GM18951 (cell line): ENCODE results near the gene FMNL1.
A peak's percentile ranks its signal among the peaks of the same experiment; 100 is the strongest.
"Not testable (repeated sequence)": the region's sequence is repeated elsewhere in the genome, so short reads cannot be mapped to it uniquely, and the experiment has no call there.

Experiments
- POLR2A ChIP-seq: IDR thresholded peaks from 4 replicates; pipeline ENCODE4 v1.6.1; 2011; ENCODE audit warnings: mild to moderate bottlenecking; ENCODE audit not compliant: insufficient read length, insufficient read depth; ENCODE audit errors: extremely low read depth
- in situ Hi-C: fragments of 300-500 bp; cut with MboI; formaldehyde crosslinking; loops from one replicate; pipeline ENCODE4 v1.12.0; 2022; ENCODE audit warnings: low sequenced_read_pairs, mixed read lengths, inconsistent platforms; ENCODE audit not compliant: unreplicated experiment

The FMNL1 gene

GRCh38 chr17:45248132-45248957 lies 26.7 kb downstream of the FMNL1 start:
- TF ChIP-seq POLR2A: peak; percentile 56
- in situ Hi-C loops: no loop called here

DNA sequence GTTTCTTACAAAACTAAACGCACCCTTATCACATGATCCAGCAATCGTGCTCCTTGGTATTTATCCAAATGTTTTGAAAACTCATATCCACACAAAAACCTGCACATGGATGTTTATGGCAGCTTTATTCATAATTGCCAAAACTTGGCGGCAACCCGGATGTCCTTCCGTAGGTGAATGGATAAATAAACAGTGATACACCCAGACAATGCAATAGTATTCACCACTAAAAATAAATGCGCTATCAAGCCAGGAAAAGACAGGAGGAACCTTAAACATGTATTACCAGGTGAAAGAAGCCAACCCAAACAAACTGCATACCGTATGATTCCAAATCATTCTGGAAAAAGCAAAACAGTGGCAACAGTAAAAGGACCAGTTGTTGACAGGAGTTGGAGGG lies 30.2 kb downstream of the FMNL1 start:
- in situ Hi-C loops: no loop called here
- no peak for TF ChIP-seq POLR2A

DNA sequence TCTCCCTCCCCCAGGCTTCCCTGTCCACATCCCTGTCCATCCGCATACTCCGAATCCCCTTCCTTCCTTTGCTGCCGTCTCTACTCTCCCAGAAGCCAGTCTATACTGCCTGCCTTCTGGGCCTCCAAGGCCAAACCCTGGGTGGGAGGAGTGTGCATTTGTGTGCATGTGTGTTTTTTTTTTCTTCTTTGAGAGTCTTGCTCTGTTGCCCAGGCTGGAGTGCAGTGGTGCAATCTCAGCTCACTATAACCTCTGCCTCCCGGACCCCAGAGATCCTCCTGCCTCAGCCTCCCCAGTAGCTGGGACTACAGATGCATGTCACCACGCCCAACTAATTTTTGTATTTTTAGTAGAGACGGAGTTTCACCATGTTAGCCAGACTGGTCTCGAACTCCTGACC lies 31.6 kb downstream of the FMNL1 start:
- in situ Hi-C loops: not testable (repeated sequence)

- in situ Hi-C loops: no loop called here
- TF ChIP-seq POLR2A: no peak
Measured at GRCh38 chr17:45253879-45254278, 32.2 kb downstream of the FMNL1 start.

DNA sequence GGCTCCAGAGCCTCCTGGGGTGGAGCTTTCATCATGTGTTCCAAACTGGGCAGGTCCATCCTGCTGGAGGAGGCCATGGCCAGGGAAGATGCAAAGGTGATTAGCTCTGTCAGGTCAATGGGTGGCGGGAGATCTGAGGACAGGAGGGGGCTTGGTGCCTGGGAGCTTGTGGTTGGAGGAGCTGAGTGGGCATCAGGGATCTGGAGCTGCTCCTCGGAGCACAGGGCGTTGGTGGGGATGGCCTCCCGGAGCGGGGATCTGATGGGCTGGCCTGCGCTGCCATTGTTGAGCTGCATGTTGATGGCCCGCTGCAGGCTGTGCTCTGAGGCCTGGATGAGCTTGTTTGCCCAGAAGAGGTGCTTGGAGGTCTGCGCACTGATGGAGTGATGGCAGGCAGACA lies 33.7 kb downstream of the FMNL1 start:
- in situ Hi-C loops: no loop called here

DNA sequence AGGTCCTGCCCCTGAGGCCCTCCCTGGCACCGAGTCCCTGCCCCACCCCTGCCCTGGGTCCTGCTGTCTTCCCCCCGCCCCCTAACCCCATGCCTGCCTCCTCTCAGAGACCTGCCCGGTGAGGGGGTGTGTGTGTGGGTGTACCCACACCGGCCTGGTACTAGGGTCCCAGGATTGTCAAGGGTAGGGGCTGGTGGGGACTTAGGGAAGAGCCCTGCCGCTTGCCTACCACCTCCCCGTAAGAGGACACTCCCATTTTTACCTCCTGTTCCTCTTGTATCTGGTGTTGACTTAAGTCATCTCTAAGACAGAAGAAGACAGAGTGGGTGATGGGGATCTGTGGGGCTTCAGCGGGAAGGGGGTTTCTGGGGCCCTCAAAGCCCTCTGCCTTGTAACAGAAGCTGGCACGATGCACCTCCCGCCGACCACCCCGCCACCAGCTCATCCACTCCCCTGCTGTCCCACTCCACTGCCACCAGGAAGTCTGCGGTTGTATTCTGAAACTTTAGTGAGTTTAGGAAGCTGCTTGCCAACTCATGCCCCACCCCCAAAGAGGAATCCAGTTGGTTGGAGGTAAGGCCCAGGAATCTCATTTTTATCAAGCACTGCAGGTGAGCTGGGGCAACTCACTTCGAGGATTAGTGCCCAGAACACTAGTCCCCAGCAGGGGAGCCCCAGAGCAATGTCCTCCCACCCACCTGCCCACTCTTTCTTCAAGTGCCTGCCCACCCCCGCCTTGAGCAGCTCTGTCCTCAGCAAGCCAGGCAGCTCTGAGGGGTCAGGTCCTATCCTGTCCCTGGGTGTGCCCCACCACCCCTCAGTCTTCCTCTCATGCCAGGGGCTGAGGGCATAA lies 34.7 kb downstream of the FMNL1 start:
- TF ChIP-seq POLR2A: no peak
- in situ Hi-C loops: no loop called here

More for the DNA sequence above, 33.7 kb downstream of the FMNL1 start:
- no peak for TF ChIP-seq POLR2A

- no peak for TF ChIP-seq POLR2A
- in situ Hi-C loops: no loop called here
Measured at GRCh38 chr17:45257115-45257514, 35.4 kb downstream of the FMNL1 start.

DNA sequence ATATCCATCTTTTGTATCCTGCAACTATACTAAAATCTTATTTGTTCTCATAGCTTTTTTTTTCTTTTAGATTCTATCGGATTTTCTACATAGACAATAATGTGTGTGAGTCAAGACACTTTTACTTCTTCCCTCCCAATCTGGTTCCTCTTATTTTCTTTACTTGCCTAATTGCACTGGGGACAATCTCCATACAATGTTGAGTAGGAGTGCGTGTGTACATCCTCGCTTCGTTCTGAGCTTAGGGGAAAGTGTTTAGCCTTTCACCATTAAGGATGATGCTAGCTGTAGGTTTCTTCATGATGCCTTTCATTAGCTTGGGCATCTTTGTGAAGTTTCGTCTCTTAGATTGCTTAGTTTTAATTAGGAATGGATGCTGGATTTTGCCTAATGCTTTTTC lies 37.3 kb downstream of the FMNL1 start:
- TF ChIP-seq POLR2A: no peak
- in situ Hi-C loops: no loop called here

DNA sequence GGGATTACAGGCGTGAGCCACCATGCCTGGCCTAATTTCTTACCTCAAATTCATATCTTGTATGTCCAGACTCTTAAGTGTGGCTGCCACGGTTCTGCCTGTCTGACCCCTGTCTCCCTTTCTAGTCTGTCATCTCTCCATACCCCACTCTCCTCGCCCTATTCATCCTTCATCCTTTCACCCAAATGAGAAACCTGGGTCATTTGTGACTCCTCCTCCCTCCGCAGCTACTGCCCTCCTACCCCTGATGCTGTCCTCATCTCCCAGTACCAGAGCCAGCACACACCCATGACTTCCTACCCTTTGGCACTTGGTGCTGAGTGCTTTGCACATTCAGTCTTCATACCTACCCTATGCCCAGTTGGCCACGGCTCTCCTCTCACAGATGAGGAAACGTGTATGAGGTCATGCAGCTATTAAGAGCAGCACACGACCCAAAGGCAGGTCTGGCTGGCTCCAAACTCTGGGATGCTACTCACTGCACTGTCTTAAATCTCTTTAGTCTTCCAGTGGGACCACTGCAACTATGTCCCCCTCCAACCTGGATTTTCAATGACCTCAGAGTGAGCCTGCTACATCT lies 38.6 kb downstream of the FMNL1 start:
- in situ Hi-C loops: no loop called here
- no peak for TF ChIP-seq POLR2A

- no peak for TF ChIP-seq POLR2A
- in situ Hi-C loops: no loop called here
Measured at GRCh38 chr17:45261577-45262515, 40.2 kb downstream of the FMNL1 start, which contains the start of gene SPATA32. TSS of gene SPATA32 (minus strand) at chr17:45262094. CDS start at chr17:45262016, 78 bp downstream.

DNA sequence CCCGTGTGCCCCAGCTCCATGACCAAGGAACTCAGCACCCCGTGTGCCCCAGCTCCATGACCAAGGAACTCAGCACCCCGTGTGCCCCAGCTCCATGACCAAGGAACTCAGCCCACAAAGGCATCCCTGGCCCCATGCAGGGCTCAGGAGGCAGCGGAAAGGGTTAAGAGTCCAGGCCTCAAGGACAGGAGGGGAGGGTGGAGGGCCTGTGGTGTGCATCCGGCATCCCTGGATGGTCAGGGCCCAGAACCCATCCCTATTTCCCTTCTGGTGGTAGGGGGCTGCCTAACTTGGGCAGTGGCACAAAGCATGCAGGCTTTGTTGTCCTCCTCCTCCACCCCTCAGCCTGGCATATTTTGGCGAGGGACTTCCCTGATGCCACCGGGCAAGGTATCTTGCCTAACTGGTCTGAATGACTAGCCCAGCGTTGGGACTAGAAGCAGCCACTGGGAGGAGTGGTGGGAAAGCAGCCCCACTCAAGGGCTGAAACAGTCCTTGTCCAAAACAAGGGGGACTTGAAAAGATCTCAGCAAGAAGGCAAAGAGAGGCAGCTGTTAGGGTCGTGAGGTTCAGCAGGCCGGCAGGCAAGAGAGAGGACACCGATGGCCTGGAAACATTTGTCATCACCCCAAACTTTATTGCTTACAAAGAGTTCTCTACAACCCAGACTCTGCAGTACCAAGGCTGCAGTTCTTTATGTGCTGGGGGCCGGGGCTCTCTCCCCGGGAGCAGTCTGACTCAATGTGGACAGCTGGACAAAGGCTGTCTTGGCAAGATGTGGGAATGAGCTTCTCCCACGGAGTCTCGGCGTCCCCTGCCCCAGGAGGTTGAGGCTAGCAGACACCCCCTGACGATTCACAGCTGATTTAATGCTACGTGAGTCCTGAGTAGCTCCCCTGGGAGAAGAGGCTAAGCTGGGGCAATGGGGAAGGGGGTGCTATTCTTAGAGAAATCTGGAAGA lies 41.1 kb downstream of the FMNL1 start:
- no peak for TF ChIP-seq POLR2A
- in situ Hi-C loops: no loop called here
